GM21360 (cell line): Measurements from ENCODE around the gene RB1.
"Not testable (repeated sequence)": the region's sequence is repeated elsewhere in the genome, so short reads cannot be mapped to it uniquely, and the experiment has no call there.

Experiments used
- ATAC-seq: cut with Tn5 transposase; IDR thresholded peaks from one replicate; pipeline ENCODE4 v1.9.1; 2021; ENCODE audit warnings: mild to moderate bottlenecking, moderate library complexity; ENCODE audit not compliant: unreplicated experiment

The RB1 gene

DNA sequence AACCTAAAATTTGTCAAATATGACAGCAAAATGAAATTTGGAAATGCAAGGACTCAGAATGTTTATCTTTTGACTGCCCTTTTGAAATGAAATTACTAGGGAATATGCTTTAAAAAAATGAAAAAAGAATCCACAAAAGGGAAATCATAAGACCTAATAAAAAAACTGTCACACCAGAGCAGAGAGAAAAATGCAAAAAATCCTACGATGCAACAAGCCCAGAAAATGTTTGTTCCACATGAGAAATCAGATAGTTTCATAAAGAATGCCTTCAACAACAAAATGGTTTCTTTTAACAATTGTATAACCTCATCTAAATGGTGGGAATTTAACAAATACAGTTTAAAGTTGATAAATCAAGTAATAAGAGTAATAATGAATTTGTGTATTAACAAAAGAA is 101.4 kb downstream of the RB1 start:
- no peak for ATAC-seq

- ATAC-seq, result no peak
Observed at GRCh38 chr13:48405875-48406274, 102.3 kb downstream of the RB1 start.

GRCh38 chr13:48410199-48410598 is 106.6 kb downstream of the RB1 start:
- ATAC-seq, result no peak

DNA sequence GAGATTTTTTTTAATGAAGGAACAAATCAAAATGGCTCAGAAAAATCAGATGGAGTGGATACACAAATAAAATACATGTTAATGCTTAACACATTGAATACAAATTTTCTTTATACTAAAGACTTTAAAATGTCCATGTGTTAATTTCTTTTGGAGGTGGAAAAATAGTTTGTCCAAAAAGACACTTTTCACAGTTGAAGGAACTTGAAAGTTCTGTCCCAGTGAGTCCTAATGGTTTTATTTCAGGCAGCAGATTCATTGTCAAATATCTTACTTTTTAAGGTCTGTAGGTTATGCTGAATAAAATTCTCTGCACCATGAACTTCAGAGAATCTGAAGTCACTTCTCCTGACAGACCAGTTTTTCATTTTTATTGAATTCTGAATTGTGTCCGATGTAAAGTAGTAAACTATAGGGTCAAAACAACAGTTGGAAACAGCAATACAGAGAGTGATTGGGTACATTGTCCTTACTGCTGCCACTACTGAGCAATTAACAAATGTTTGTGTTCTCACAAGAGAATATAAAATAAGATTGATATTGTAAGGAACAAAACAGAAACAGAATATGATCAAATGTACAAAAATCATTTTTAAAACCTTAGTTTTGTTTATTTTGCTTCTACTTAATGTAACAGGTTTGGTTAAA is 107.7 kb downstream of the RB1 start:
- no peak for ATAC-seq

GRCh38 chr13:48411841-48412531 is 108.4 kb downstream of the RB1 start:
- no peak for ATAC-seq

DNA sequence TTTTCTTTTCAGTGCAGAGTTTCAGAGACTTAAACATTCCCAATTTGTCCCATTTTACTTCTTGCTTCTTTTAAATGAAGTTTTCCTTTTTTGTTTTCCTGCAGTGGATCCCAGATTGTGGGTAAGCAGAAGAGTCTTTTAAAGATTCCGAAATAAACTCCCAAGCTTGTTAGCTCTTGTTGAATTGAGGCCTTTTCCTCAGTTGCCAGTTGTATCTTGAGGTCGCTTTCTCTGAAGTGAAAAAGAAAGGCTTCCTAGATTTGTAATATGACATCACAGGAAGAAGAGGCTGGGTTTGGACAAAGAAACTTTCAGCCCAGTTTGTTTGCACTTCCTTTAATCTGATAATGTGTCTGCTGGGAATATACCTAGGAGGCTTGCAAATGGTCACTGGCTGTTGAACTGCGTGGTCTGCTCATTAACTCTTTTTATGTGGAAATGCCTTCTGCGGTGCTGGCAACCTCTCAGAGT is 109.4 kb downstream of the RB1 start, which contains the start of gene LPAR6:
Gene LPAR6, minus strand, starts transcription at position 233 of the 471 bp plus-strand sequence. CDS start 690 bp downstream, outside the sequence.
- no peak for ATAC-seq

- ATAC-seq, result no peak
Observed at GRCh38 chr13:48414501-48414900, 111.0 kb downstream of the RB1 start.

DNA sequence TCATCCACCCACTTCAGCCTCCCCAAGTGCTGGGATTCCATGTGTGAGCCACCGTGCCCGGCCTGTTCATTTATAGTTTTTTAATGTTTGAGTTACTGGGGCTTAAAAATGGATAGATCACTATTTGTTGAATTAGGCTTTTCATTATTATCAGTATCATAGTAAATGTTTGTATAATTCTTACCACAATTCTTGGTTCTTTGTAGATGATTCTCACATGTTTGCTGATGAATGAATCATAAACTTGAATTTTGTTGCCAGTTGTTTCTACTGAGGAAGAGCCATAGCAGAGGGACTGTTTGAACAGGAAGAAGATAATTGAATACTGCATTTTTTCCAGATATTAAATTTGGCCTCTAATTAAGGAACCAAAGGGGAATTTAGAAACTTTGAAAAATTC is 112.0 kb downstream of the RB1 start:
- no peak for ATAC-seq

DNA sequence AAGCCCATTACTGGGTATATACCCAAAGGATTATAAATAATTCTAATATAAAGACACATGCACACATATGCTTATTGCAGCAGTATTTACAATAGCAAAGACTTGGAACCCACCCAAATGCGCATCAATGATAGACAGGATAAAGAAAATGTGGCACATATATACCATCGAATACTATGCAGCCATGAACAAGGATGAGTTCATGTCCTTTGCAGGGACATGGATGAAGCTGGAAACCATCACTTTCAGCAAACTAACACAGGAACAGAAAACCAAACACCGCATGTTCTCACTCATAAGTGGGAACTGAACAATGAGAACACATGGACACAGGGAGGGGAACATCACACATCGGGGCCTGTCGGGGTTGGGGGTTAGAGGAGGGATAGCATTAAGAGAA is 118.5 kb downstream of the RB1 start:
- ATAC-seq, result not testable (repeated sequence)

GRCh38 chr13:48424212-48424611 is 120.7 kb downstream of the RB1 start:
- ATAC-seq, result no peak

GRCh38 chr13:48426052-48426451 is 122.5 kb downstream of the RB1 start:
- ATAC-seq, result no peak

GRCh38 chr13:48426755-48427298 is 123.3 kb downstream of the RB1 start:
- ATAC-seq, result not testable (repeated sequence)

DNA sequence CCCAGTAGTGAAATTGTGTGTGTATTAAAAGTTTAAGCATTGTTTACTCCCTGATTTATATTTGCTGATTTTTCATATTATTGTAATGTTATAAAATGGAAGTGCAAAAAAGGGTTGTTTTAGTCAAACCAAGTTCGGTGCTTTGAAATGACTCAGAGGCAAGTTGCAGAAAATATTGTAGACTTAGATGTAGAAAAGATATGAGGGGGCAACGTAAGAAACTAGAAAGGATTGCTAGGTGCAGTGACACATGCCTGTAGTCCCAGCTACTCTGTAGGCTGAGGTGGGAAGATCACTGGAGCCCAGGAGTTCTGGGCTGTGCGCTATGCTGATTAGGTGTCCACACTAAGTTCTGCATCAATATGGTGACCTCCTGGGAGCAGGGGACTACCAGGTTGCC is 125.5 kb downstream of the RB1 start:
- no peak for ATAC-seq

GRCh38 chr13:48429886-48430285 is 126.3 kb downstream of the RB1 start:
- ATAC-seq, result no peak

GRCh38 chr13:48431431-48431830 is 127.9 kb downstream of the RB1 start:
- no peak for ATAC-seq

DNA sequence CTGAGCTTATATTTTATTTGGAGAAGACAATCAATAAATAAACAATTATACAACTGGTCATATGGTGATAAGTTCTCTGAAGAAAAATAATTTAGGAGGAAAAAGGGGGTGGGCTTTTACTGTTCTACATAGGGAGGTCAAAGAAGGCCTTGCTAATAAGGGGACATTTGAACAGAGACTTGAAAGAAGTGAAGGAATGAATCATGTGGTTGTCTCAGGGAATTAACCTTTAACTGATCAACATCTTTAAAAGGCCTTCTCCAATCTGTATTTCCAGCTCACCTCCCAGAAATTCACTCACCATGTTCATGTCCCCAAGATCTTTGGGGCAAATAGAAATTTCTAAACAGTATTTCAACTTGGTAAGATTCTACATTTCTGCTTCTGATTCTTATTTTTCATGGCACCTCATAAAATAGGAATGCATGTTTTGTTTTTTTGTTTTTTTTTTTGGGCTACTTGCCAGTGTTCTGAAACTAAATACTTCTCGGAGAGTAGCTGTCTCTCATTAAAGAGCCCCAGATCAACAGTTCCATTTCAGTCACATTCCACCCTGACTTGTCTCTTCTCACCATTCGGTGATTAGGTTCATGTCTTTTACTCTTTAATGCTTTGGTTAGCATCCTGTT is 128.6 kb downstream of the RB1 start:
- ATAC-seq, result no peak

GRCh38 chr13:48434200-48434599 is 130.6 kb downstream of the RB1 start:
- no peak for ATAC-seq

GRCh38 chr13:48436661-48437288 is 133.2 kb downstream of the RB1 start:
- no peak for ATAC-seq

DNA sequence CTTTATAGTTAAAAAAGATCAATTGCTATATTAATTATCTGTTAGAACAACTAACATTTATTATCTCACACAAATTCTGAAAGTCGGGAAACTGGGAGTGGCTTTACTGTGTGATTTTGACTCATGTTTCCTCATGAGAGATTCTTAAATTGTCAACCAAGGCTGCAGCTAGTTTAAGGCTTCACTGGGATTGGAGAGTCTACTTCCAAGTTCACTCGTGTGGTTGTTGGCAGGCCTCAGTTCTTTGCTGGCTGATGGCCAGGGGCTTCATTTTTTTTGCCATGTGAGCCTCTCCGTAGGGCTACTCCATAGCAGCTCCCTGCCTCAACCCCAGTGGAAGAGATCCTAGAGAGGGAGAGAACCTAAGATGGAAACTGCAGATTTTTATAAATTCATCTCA is 133.8 kb downstream of the RB1 start:
- no peak for ATAC-seq

DNA sequence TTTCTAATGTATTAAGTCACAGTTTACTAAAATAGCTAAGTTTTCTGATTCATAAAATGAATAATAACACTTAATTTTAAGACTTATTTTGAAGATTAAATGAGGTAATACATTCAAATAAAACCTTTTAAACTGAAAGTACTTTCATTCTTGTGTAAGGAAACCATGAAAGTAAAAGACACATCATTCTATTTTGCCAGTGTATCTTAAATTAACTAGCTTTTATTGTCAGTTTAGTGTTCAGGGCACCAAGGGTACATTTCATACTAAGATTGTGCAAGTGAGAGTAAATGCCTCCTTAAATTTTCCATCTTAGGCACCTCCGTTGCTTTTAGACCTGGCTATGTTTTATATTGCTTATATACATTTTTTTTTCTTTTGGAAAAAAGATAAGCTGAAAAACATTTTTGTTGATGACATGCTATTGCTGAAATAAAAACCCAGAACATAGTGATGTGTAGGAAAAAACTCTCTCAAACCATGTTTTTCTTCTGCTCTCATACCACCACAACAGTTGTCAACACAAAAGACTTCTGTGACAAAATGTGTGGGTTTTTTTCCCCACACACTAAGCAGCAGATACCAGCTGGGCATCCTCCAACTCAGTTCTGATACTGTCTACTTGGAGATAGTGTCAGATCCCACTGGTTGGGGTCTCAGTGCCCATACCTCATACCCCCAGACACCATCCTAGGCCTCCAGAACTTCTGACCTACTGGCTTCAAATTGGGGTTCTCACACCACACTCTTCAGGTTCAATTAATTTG is 140.1 kb downstream of the RB1 start:
- ATAC-seq, result no peak

DNA sequence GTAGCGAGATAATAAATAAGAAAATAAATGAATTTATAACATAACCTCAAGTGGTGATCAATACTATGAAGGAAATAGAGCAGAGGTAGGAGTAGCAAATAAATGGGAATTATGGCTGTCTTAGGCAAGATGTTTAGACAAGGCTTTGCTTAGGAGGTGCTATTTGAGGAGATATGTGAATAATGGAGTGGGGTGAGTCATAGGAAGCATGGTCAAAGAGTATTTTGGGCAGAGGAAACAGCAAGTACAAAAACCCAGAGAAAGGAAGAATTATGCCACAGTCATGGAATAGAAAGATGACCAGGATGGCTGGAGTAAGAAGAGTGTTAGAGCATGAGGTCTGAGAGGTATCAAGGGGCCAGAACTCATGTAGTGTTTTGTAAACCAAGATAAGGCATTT is 142.9 kb downstream of the RB1 start:
- no peak for ATAC-seq
